Neuronal stem cell (in vitro differentiated cells): ENCODE results near the gene AP5Z1.
"Not testable (repeated sequence)": the region's sequence is repeated elsewhere in the genome, so short reads cannot be mapped to it uniquely, and the experiment has no call there.

Experiments used
- DNase-seq: peaks from one replicate; pipeline ENCODE4 v3.0.0-alpha.2; 2013; ENCODE audit warnings: low spot score
- H2AFZ ChIP-seq: one replicate; pipeline ENCODE4 v1.6.1; 2013; ENCODE audit warnings: mild to moderate bottlenecking, low read length, inconsistent platforms
- H2AK5ac ChIP-seq: 2 replicates; pipeline ENCODE4 v1.6.1; 2013; ENCODE audit warnings: low read depth, mild to moderate bottlenecking, inconsistent platforms, low read length, moderate library complexity, mixed read lengths
- H2BK120ac ChIP-seq: 2 replicates; pipeline ENCODE4 v1.6.1; 2013; ENCODE audit warnings: low read depth, mild to moderate bottlenecking, inconsistent platforms, low read length, moderate library complexity, mixed read lengths
- H2BK12ac ChIP-seq: one replicate; pipeline ENCODE4 v1.6.1; 2013; ENCODE audit warnings: low read length, inconsistent platforms
- H2BK15ac ChIP-seq: 2 replicates; pipeline ENCODE4 v1.6.1; 2013; ENCODE audit warnings: mild to moderate bottlenecking, low read length, inconsistent platforms, mixed read lengths
- H2BK5ac ChIP-seq: one replicate; pipeline ENCODE4 v1.6.1; 2013; ENCODE audit warnings: inconsistent platforms, mild to moderate bottlenecking, low read length, moderate library complexity
- H3K14ac ChIP-seq: one replicate; pipeline ENCODE4 v1.6.1; 2013; ENCODE audit warnings: low read length, inconsistent platforms
- H3K18ac ChIP-seq: 2 replicates; pipeline ENCODE4 v1.6.1; 2013; ENCODE audit warnings: low read length, inconsistent platforms
- H3K23ac ChIP-seq: 2 replicates; pipeline ENCODE4 v1.6.1; 2013; ENCODE audit warnings: low read depth, mild to moderate bottlenecking, mixed read lengths, low read length, inconsistent platforms; ENCODE audit not compliant: poor library complexity
- H3K27ac ChIP-seq: replicated peaks from 3 replicates; pipeline ENCODE4 v1.5.1; 2013; ENCODE audit warnings: low read length, inconsistent platforms
- H3K27me3 ChIP-seq, 3 experiments: 2 replicates each; pipeline ENCODE4 v1.6.1; 2013; ENCODE audit warnings: low read length in 3 of 3, mild to moderate bottlenecking in 2 of 3, inconsistent platforms in 1 of 3, low read depth in 1 of 3, mixed read lengths in 1 of 3, moderate library complexity in 1 of 3; ENCODE audit not compliant: control insufficient read depth in 3 of 3, insufficient read depth in 3 of 3
- H3K36me3 ChIP-seq, 2 donors: replicated peaks in 1 of 2; 2 replicates each; pipeline ENCODE4 v1.6.1; 2013; ENCODE audit warnings: low read length in 2 of 2; ENCODE audit not compliant: control insufficient read depth in 2 of 2, insufficient read depth in 2 of 2
- H3K4ac ChIP-seq: 2 replicates; pipeline ENCODE4 v1.6.1; 2013; ENCODE audit warnings: inconsistent platforms, mild to moderate bottlenecking, low read length, moderate library complexity
- H3K4me1 ChIP-seq, 2 donors: 1 replicate in 1 of 2; 2 replicates in 1 of 2; pipeline ENCODE4 v1.6.1; 2013; ENCODE audit warnings: low read length in 2 of 2, low read depth in 1 of 2; ENCODE audit not compliant: control insufficient read depth in 2 of 2, insufficient read depth in 1 of 2
- H3K4me2 ChIP-seq: one replicate; pipeline ENCODE4 v1.6.1; 2013; ENCODE audit warnings: mild to moderate bottlenecking, low read length, inconsistent platforms; ENCODE audit not compliant: insufficient read depth, poor library complexity, severe bottlenecking
- H3K4me3 ChIP-seq, 2 donors: 2 replicates each; pipeline ENCODE4 v1.5.1; 2013; ENCODE audit warnings: low read length in 2 of 2, mild to moderate bottlenecking in 2 of 2, inconsistent platforms in 1 of 2, moderate library complexity in 1 of 2
- H3K79me1 ChIP-seq: one replicate; pipeline ENCODE4 v1.6.1; 2013; ENCODE audit warnings: low read depth, mild to moderate bottlenecking, inconsistent platforms, low read length, moderate library complexity
- H3K9ac ChIP-seq: one replicate; pipeline ENCODE4 v1.6.1; 2013; ENCODE audit warnings: mild to moderate bottlenecking, low read depth, low read length, inconsistent platforms; ENCODE audit not compliant: poor library complexity
- H3K9me3 ChIP-seq, 2 donors: replicated peaks in 1 of 2; 2 replicates each; pipeline versions ENCODE3 to v1.6.1; 2013; ENCODE audit warnings: low read length in 2 of 2, mild to moderate bottlenecking in 2 of 2, inconsistent platforms in 1 of 2, low read depth in 1 of 2, mixed read lengths in 1 of 2, moderate library complexity in 1 of 2; ENCODE audit not compliant: control insufficient read depth in 2 of 2, insufficient read depth in 1 of 2
- H4K8ac ChIP-seq: one replicate; pipeline ENCODE4 v1.6.1; 2013; ENCODE audit warnings: low read depth, mild to moderate bottlenecking, inconsistent platforms, low read length, moderate library complexity
- H4K91ac ChIP-seq: one replicate; pipeline ENCODE4 v1.6.1; 2013; ENCODE audit warnings: low read length, low read depth, mild to moderate bottlenecking, inconsistent platforms; ENCODE audit not compliant: poor library complexity
- WGBS, 2 donors: extraction: QIAGEN DNeasy Blood & Tissue Kit; methylation state at CpG; one replicate each; pipeline ENCODE4 v1.1.7; 2013; ENCODE audit warnings: missing lambda C conversion rate in 2 of 2, mixed read lengths in 1 of 2; ENCODE audit not compliant: insufficient read length in 2 of 2, insufficient replicate concordance in 1 of 2; ENCODE audit errors: extremely low coverage in 2 of 2; 5-methylcytosine and 5-hydroxymethylcytosine counted together

The AP5Z1 gene

DNA sequence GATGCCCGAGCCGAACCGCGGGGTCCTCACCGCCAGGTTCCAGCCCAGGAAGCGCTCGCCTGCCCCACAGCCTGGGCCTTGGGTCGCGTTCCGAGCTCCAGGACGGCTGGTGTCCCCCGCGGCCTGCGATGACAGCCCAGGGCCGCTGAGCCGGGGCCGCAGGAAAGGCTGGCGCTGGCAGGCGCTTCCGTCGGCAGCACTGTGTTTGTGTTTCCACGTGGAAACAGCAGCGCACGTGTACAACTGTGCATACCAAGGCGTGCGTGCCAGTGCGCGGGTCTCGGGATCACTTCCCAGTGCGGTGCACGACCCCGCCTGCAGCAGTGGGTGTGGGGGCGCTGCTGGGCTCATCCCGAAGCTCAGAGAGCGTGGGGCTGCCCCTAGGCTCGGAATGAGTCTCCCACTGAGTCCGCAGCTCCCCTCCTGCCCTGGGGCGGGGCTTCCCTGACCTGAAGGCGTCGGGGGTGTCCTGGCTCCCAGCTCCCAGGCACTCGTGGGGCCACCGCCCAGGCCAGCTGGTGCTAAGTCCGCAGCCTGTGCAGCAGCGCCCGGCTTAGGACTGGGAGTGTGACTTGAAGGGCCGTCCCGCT lies 17.2 kb downstream of the AP5Z1 start:
- Histone ChIP-seq H3K79me1 (no peaks in the 10 kb centered on the region), H3K27me3 (no peaks in the 10 kb centered on the region), H3K14ac (no peak overlapping the region), H2BK120ac (no peak overlapping the region), H4K91ac (no peak overlapping the region), H3K4me3 (peak overlapping the region in 1 of 2 donors; percentile 80), H2BK5ac (peak overlapping the region; percentile 91), H3K9me3 (no peaks in the 10 kb centered on the region), H3K9ac (peak overlapping the region; percentile 74), H2AFZ (no peak overlapping the region), H2AK5ac (peak overlapping the region; percentile 20), H4K8ac (peak overlapping the region; percentile 93), H3K36me3 (peaks cover 4 to 53% of the 10 kb centered on the region in 2 donors), H3K4ac (no peak overlapping the region), H3K4me1 (peaks cover 2% of the 10 kb centered on the region in 2 donors), H3K4me2 (peak overlapping the region; percentile 54), H2BK12ac (peak overlapping the region; percentile 7), H3K18ac (peak overlapping the region; percentile 74), H2BK15ac (no peak overlapping the region), H3K23ac (peak overlapping the region; percentile 73), H3K27ac (no peak overlapping the region)
- DNase-seq, result peak; percentile 70
- no CpG with 5 or more reads among the region's 47 CpGs for WGBS, 2 donors

DNA sequence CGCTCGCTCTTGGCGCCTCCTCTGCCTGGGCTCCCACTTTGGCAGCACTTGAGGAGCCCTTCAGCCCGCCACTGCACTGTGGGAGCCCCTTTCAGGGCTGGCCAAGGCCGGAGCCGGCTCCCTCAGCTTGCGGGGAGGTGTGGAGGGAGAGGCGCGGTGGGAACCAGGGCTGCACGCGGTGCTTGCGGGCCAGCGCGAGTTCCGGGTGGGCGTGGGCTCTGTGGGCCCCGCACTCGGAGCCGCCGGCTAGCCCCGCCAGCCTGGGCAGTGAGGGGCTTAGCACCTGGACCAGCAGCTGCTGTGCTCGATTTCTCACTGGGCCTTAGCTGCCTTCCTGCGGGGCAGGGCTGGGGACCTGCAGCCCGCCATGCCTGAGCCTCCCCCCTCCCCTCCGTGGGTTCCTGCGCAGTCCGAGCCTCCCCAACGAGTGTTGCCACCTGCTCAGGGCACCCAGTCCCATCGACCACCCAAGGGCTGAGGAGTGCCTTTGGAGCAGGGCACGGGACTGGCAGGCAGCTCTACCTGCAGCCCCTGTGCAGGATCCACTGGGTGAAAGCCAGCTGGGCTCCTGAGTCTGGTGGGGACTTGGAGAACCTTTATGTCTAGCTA lies 18.1 kb downstream of the AP5Z1 start:
- H3K14ac ChIP-seq, H4K91ac ChIP-seq, H3K4ac ChIP-seq, H3K4me3 ChIP-seq, H3K79me1 ChIP-seq, DNase-seq, H2BK120ac ChIP-seq, H3K27me3 ChIP-seq, H2AFZ ChIP-seq, H2BK12ac ChIP-seq, H3K27ac ChIP-seq, H2BK15ac ChIP-seq, H3K9me3 ChIP-seq, H3K23ac ChIP-seq, H3K4me2 ChIP-seq, H4K8ac ChIP-seq, H2AK5ac ChIP-seq, H3K18ac ChIP-seq, H2BK5ac ChIP-seq, H3K4me1 ChIP-seq: not testable (repeated sequence)
- H3K36me3 ChIP-seq, result peaks cover 2 to 45% of the 10 kb centered on the region in 2 donors
- whole genome bisulfite sequencing, 2 donors, result no CpG with 5 or more reads among the region's 30 CpGs
- H3K9ac ChIP-seq, result peak overlapping the region; percentile 30

DNA sequence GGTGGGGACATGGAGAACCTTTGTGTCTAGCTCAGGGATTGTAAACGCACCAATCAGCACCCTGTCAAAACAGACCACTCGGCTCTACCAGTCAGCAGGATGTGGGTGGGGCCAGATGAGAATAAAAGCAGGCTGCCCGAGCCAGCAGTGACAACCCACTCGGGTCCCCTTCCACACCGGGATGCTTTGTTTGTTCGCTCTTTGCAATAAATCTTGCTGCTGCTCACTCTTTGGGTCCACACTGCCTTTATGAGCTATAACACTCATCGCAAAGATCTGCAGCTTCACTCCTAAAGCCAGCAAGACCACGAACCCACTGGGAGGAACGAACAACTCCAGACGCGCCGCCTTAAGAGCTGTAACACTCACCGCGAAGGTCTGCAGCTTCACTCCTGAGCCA lies 18.7 kb downstream of the AP5Z1 start:
- not testable (repeated sequence) for H3K79me1 ChIP-seq, H2AK5ac ChIP-seq, H2BK15ac ChIP-seq, H2BK120ac ChIP-seq, H2BK12ac ChIP-seq, H3K9ac ChIP-seq, H3K4me2 ChIP-seq, H3K23ac ChIP-seq, H3K18ac ChIP-seq, H3K4ac ChIP-seq, H3K4me3 ChIP-seq, H3K27me3 ChIP-seq, H3K14ac ChIP-seq, H3K4me1 ChIP-seq, H3K9me3 ChIP-seq, H4K91ac ChIP-seq, DNase-seq, H2AFZ ChIP-seq, H2BK5ac ChIP-seq, H3K27ac ChIP-seq, H4K8ac ChIP-seq
- H3K36me3 ChIP-seq, result peaks cover 2 to 42% of the 10 kb centered on the region in 2 donors
- no CpG with 5 or more reads among the region's 14 CpGs for WGBS, 2 donors

DNA sequence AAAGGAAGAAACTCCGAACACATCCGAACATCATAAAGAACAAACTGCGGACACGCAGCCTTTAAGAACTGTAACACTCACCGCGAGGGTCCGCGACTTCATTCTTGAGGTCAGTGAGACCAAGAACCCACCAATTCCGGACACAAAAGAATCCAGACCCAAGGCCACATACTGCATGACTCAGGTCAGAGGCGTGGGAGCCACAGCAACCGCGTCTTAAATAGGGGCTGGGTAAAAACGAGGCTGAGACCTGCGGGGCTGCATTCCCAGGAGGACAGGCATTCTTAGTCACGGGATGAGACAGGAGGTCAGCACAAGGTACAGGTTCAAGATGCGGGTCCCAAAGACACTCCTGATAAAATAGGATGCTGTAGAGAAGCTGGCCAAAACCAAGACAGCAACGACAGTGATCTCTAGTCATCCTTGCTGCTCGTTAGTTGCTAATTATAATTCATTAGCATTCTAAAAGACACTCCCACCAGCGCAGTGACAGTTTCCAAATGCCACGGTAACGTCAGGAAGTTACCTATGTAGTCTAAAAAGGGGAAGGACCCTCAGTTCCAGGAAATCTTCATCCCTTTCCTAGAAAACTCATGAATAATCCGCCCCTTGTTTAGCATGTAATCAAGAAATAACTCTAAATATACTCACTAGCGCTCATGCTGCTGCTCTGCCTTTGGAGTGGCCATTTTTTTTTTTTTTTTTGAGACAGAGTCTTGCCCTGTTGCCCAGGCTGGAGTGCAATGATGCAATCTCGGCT lies 19.3 kb downstream of the AP5Z1 start:
- Histone ChIP-seq H3K4ac (no peak overlapping the region), H4K8ac (no peak overlapping the region), H2BK120ac (no peak overlapping the region), H3K4me1 (peaks cover 2% of the 10 kb centered on the region in 2 donors), H2BK5ac (no peak overlapping the region), H2AK5ac (no peak overlapping the region), H3K18ac (no peak overlapping the region), H3K36me3 (peaks cover 2 to 42% of the 10 kb centered on the region in 2 donors), H2BK15ac (no peak overlapping the region), H3K4me2 (no peak overlapping the region), H2AFZ (no peak overlapping the region), H2BK12ac (no peak overlapping the region), H3K23ac (no peak overlapping the region), H3K9ac (no peak overlapping the region), H3K4me3 (no peak overlapping the region), H3K9me3 (no peaks in the 10 kb centered on the region), H3K27ac (no peak overlapping the region), H3K14ac (no peak overlapping the region), H3K79me1 (no peaks in the 10 kb centered on the region), H3K27me3 (no peaks in the 10 kb centered on the region), H4K91ac (no peak overlapping the region)
- no peak for DNase-seq
- WGBS, 2 donors, result no CpG with 5 or more reads among the region's 24 CpGs
